ENCODE measurements around the gene FOXN3.
"Not testable (repeated sequence)": the region's sequence is repeated elsewhere in the genome, so short reads cannot be mapped to it uniquely, and the experiment has no call there.

FOXN3 gene

GRCh38 chr14:89225607-89226006, 191.4 kb downstream of the FOXN3 start:
- no peak for DNase-seq

- peak in 1 of 5 donors; percentile 15 for DNase-seq
These were observed 195.8 kb downstream of the FOXN3 start for GRCh38 chr14:89221109-89221810.

GRCh38 chr14:89219051-89219450, 198.0 kb downstream of the FOXN3 start:
- no peak for DNase-seq

- no peak for DNase-seq
These were observed 199.1 kb downstream of the FOXN3 start for GRCh38 chr14:89217891-89218290.

- DNase-seq: no peak
These were observed 201.5 kb downstream of the FOXN3 start for GRCh38 chr14:89215531-89215930.

- DNase-seq: no peak
These were observed 201.9 kb downstream of the FOXN3 start for GRCh38 chr14:89215114-89215513.

- no peak for DNase-seq
These were observed 202.6 kb downstream of the FOXN3 start for GRCh38 chr14:89214221-89214965.

GRCh38 chr14:89212386-89213235, 204.4 kb downstream of the FOXN3 start:
- DNase-seq: no peak

GRCh38 chr14:89209558-89209957, 207.5 kb downstream of the FOXN3 start:
- DNase-seq: no peak

GRCh38 chr14:89207925-89208328, 209.1 kb downstream of the FOXN3 start:
- DNase-seq: no peak

GRCh38 chr14:89206389-89207031, 210.5 kb downstream of the FOXN3 start:
- no peak for DNase-seq

- no peak for DNase-seq
These were observed 211.8 kb downstream of the FOXN3 start for GRCh38 chr14:89205137-89205740.

GRCh38 chr14:89202413-89203190, 214.4 kb downstream of the FOXN3 start:
- no peak for DNase-seq

GRCh38 chr14:89201645-89202044, 215.4 kb downstream of the FOXN3 start:
- DNase-seq: no peak

GRCh38 chr14:89199357-89199756, 217.7 kb downstream of the FOXN3 start:
- not testable (repeated sequence) for DNase-seq

- DNase-seq: no peak
These were observed 218.3 kb downstream of the FOXN3 start for GRCh38 chr14:89198544-89199329.

- DNase-seq: no peak
These were observed 219.4 kb downstream of the FOXN3 start for GRCh38 chr14:89197623-89198022.

- no peak for DNase-seq
These were observed 220.5 kb downstream of the FOXN3 start for GRCh38 chr14:89196545-89196944.

- no peak for DNase-seq
These were observed 222.7 kb downstream of the FOXN3 start for GRCh38 chr14:89194376-89194775.

GRCh38 chr14:89190765-89191513, 226.1 kb downstream of the FOXN3 start:
- DNase-seq: no peak
